UCSD-AML1 (cell line): Measurements from ENCODE around the gene E2F1.
"Not testable (repeated sequence)": the region's sequence is repeated elsewhere in the genome, so short reads cannot be mapped to it uniquely, and the experiment has no call there.

Experiments used
- DNase-seq: peaks from one replicate; lab custom pipeline; 2025; ENCODE audit not compliant: unreplicated experiment; lab: John Stamatoyannopoulos, UW

The E2F1 gene

GRCh38 chr20:33659341-33660034 lies 26.7 kb downstream of the E2F1 start:
- no peak for DNase-seq

GRCh38 chr20:33658929-33659328 lies 27.3 kb downstream of the E2F1 start:
- no peak for DNase-seq

- no peak for DNase-seq
Measured at GRCh38 chr20:33658510-33658909, 27.7 kb downstream of the E2F1 start.

- no peak for DNase-seq
Measured at GRCh38 chr20:33657704-33658095, 28.5 kb downstream of the E2F1 start.

GRCh38 chr20:33656783-33657703 lies 29.1 kb downstream of the E2F1 start:
- no peak for DNase-seq

GRCh38 chr20:33656010-33656782 lies 30.0 kb downstream of the E2F1 start:
- DNase-seq: no peak

- no peak for DNase-seq
Measured at GRCh38 chr20:33655164-33655563, 31.0 kb downstream of the E2F1 start.

- no peak for DNase-seq
Measured at GRCh38 chr20:33654680-33655161, 31.5 kb downstream of the E2F1 start.

- no peak for DNase-seq
Measured at GRCh38 chr20:33653900-33654596, 32.1 kb downstream of the E2F1 start.

GRCh38 chr20:33653218-33653899 lies 32.8 kb downstream of the E2F1 start:
- peak; percentile 41 for DNase-seq

GRCh38 chr20:33651562-33652048 lies 34.6 kb downstream of the E2F1 start:
- DNase-seq: no peak

- DNase-seq: no peak
Measured at GRCh38 chr20:33650753-33651561, 35.2 kb downstream of the E2F1 start.

- no peak for DNase-seq
Measured at GRCh38 chr20:33650111-33650752, 36.0 kb downstream of the E2F1 start.

- DNase-seq: no peak
Measured at GRCh38 chr20:33649201-33649681, 36.9 kb downstream of the E2F1 start.

GRCh38 chr20:33648396-33649004 lies 37.7 kb downstream of the E2F1 start:
- no peak for DNase-seq

GRCh38 chr20:33647603-33648395 lies 38.4 kb downstream of the E2F1 start:
- no peak for DNase-seq

GRCh38 chr20:33646959-33647602 lies 39.1 kb downstream of the E2F1 start:
- DNase-seq: not testable (repeated sequence)
